Right lobe of liver (tissue), 4 donors: Measurements from ENCODE around the gene INPP5A.

Experiments used
- CTCF ChIP-seq, 4 donors: fragments of 200-600 bp in 3 of 4; fragments of 450-650 bp in 1 of 4; IDR thresholded peaks; one replicate each; pipeline versions ENCODE4 v1.5.1 to v1.8.0; 2016 to 2022; ENCODE audit warnings: antibody characterized with exemption in 4 of 4, mild to moderate bottlenecking in 2 of 4
- POLR2A ChIP-seq: fragments of 450-650 bp; IDR thresholded peaks from one replicate; pipeline ENCODE4 v1.6.1; 2017; ENCODE audit warnings: antibody characterized with exemption, mild to moderate bottlenecking
- donor health status: DM: no; HTN: no; CAD: no.
- donor health status: DM: no; HTN: no; CAD: no.
- donor health status: DM: no; HTN: yes; CAD: no.

GRCh38 chr10:132711613-132712121, 174.1 kb downstream of the INPP5A start:
- no peak for TF ChIP-seq CTCF (IDR thresholded peaks at IDR 0.05)
- TF ChIP-seq POLR2A: no peak
